Measurements from ENCODE around the gene SORBS2. TPM values are rescaled to one million over a fixed set of nuclear protein-coding genes. Genes with fewer than 3 reads are reported as not detected.

SORBS2 gene
- total and polyA plus RNA-seq, 2 donors (not counting 1 experiment from before 2014, with no cell fraction given): 0.33 to 3.0 TPM

GRCh38 chr4:185608185-185608584 lies 203.8 kb downstream of the SORBS2 start:
- DNase-seq (ENCODE audit: low read depth in 2 of 2): no peak
- Histone ChIP-seq H3K79me2 (ENCODE audit: control insufficient read depth, insufficient read depth, low read length) (no peaks in the 10 kb centered on the region), H4K20me1 (ENCODE audit: control insufficient read depth, extremely low read depth, insufficient read depth, low read length) (no peaks in the 10 kb centered on the region), H3K9me3 (ENCODE audit: control insufficient read depth, insufficient read depth, low read depth, low read length) (no peaks in the 10 kb centered on the region), H3K4me3 (replicated peaks in 1 of 4; ENCODE audit: control extremely low read depth in 1 of 4, insufficient read depth in 1 of 4, low read depth in 3 of 4, low read length in 4 of 4) (no peak overlapping the region), H3K4me2 (ENCODE audit: extremely low read depth, insufficient read depth, low read length) (no peak overlapping the region), H3K4me1 (ENCODE audit: control insufficient read depth, extremely low read depth, insufficient read depth, low read length) (no peaks in the 10 kb centered on the region), H3K27me3 (ENCODE audit: control insufficient read depth, insufficient read depth, low read length) (no peaks in the 10 kb centered on the region), H3K9ac (ENCODE audit: insufficient read depth, low read length) (no peak overlapping the region), H3K36me3 (ENCODE audit: control insufficient read depth, insufficient read depth, low read length) (no peaks in the 10 kb centered on the region), H2AFZ (ENCODE audit: low read length) (no peak overlapping the region), H3K27ac (ENCODE audit: insufficient read depth, low read length) (no peak overlapping the region)
- no peak for TF ChIP-seq EZH2 (IDR thresholded peaks at IDR 0.05; ENCODE audit: low read length, missing control alignments)
- TF ChIP-seq CTCF (conservative IDR thresholded peaks at IDR 0.05 in 1 of 2, IDR thresholded peaks at IDR 0.05 in 1 of 2; ENCODE audit: low read depth in 1 of 2, low read length in 2 of 2): no peak

GRCh38 chr4:185602397-185602796 lies 209.6 kb downstream of the SORBS2 start:
- no peaks in the 10 kb centered on the region for H3K27me3 ChIP-seq (ENCODE audit: control insufficient read depth, insufficient read depth, low read length)
- H2AFZ ChIP-seq (ENCODE audit: low read length): no peak overlapping the region
- H3K9me3 ChIP-seq (ENCODE audit: control insufficient read depth, insufficient read depth, low read depth, low read length): no peaks in the 10 kb centered on the region
- no peaks in the 10 kb centered on the region for H3K36me3 ChIP-seq (ENCODE audit: control insufficient read depth, insufficient read depth, low read length)
- no peak overlapping the region for H3K4me2 ChIP-seq (ENCODE audit: extremely low read depth, insufficient read depth, low read length)
- H4K20me1 ChIP-seq (ENCODE audit: control insufficient read depth, extremely low read depth, insufficient read depth, low read length): no peaks in the 10 kb centered on the region
- TF ChIP-seq CTCF (conservative IDR thresholded peaks at IDR 0.05 in 1 of 2, IDR thresholded peaks at IDR 0.05 in 1 of 2; ENCODE audit: low read depth in 1 of 2, low read length in 2 of 2) (no peak), EZH2 (IDR thresholded peaks at IDR 0.05; ENCODE audit: low read length, missing control alignments) (no peak)
- H3K9ac ChIP-seq (ENCODE audit: insufficient read depth, low read length): no peak overlapping the region
- no peaks in the 10 kb centered on the region for H3K79me2 ChIP-seq (ENCODE audit: control insufficient read depth, insufficient read depth, low read length)
- H3K4me1 ChIP-seq (ENCODE audit: control insufficient read depth, extremely low read depth, insufficient read depth, low read length): no peaks in the 10 kb centered on the region
- no peak for DNase-seq (ENCODE audit: low read depth in 2 of 2)
- no peak overlapping the region for H3K4me3 ChIP-seq (replicated peaks in 1 of 4; ENCODE audit: control extremely low read depth in 1 of 4, insufficient read depth in 1 of 4, low read depth in 3 of 4, low read length in 4 of 4)
- no peak overlapping the region for H3K27ac ChIP-seq (ENCODE audit: insufficient read depth, low read length)

- no peaks in the 10 kb centered on the region for H3K79me2 ChIP-seq (ENCODE audit: control insufficient read depth, insufficient read depth, low read length)
- H2AFZ ChIP-seq (ENCODE audit: low read length): no peak overlapping the region
- H3K9ac ChIP-seq (ENCODE audit: insufficient read depth, low read length): no peak overlapping the region
- no peak for DNase-seq (ENCODE audit: low read depth in 2 of 2)
- no peaks in the 10 kb centered on the region for H3K4me1 ChIP-seq (ENCODE audit: control insufficient read depth, extremely low read depth, insufficient read depth, low read length)
- H3K27me3 ChIP-seq (ENCODE audit: control insufficient read depth, insufficient read depth, low read length): no peaks in the 10 kb centered on the region
- H4K20me1 ChIP-seq (ENCODE audit: control insufficient read depth, extremely low read depth, insufficient read depth, low read length): no peaks in the 10 kb centered on the region
- no peak overlapping the region for H3K27ac ChIP-seq (ENCODE audit: insufficient read depth, low read length)
- TF ChIP-seq CTCF (conservative IDR thresholded peaks at IDR 0.05 in 1 of 2, IDR thresholded peaks at IDR 0.05 in 1 of 2; ENCODE audit: low read depth in 1 of 2, low read length in 2 of 2): no peak
- H3K4me3 ChIP-seq (replicated peaks in 1 of 4; ENCODE audit: control extremely low read depth in 1 of 4, insufficient read depth in 1 of 4, low read depth in 3 of 4, low read length in 4 of 4): no peak overlapping the region
- H3K4me2 ChIP-seq (ENCODE audit: extremely low read depth, insufficient read depth, low read length): no peak overlapping the region
- H3K9me3 ChIP-seq (ENCODE audit: control insufficient read depth, insufficient read depth, low read depth, low read length): no peaks in the 10 kb centered on the region
- H3K36me3 ChIP-seq (ENCODE audit: control insufficient read depth, insufficient read depth, low read length): no peaks in the 10 kb centered on the region
Observed at GRCh38 chr4:185600801-185601434, 211.1 kb downstream of the SORBS2 start.

Data from fibroblast of lung (primary cell).